Measurements from ENCODE around the gene CHCHD3.
"Not testable (repeated sequence)": the region's sequence is repeated elsewhere in the genome, so short reads cannot be mapped to it uniquely, and the experiment has no call there.

DNA sequence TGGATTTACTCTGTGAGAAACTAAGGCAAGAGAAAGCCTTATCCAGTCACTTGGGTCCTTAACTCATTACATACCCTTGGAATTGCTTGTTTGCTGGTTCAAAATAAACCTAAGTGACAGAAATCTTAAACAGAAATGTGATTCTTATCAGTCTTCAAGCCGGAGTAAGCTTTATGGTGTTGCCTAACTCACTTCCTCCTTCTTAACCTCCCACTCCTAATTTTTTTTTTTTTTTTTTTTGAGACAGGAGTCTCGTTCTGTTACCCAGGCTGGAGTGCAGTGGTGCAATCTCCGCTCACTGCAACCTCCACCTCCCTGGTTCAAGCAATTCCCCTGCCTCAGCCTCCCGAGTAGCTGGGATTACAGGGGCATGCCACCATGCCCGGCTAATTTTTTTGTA, 151.9 kb downstream of the CHCHD3 start:
- TF ChIP-seq BHLHE40 (IDR thresholded peaks at IDR 0.05; ENCODE audit: low read depth, low read length); CTCF (conservative IDR thresholded peaks at IDR 0.05; ENCODE audit: low read depth, low read length): not testable (repeated sequence)
